Ascending aorta (tissue), 2 donors: Measurements from ENCODE around the gene IQCF6. TPM values are rescaled to one million over a fixed set of nuclear protein-coding genes. Genes with fewer than 3 reads are reported as not detected.
"Not testable (repeated sequence)": the region's sequence is repeated elsewhere in the genome, so short reads cannot be mapped to it uniquely, and the experiment has no call there.

ENCODE experiments used
- DNase-seq, 2 donors: peaks; one replicate each; pipeline ENCODE4 v3.0.0-alpha.2; 2019; ENCODE audit warnings: low spot score in 2 of 2
- H3K27ac ChIP-seq, 2 donors: fragments of 200-600 bp; sonication (generic); one replicate each; pipeline ENCODE4 v1.5.1; 2016 to 2017; ENCODE audit warnings: mild to moderate bottlenecking in 1 of 2
- H3K27me3 ChIP-seq: fragments of 200-600 bp; sonication (generic); one replicate; pipeline ENCODE4 v1.5.1; 2017
- H3K36me3 ChIP-seq, 2 donors: fragments of 200-600 bp; sonication (generic); one replicate each; pipeline ENCODE4 v1.5.1; 2016
- H3K4me1 ChIP-seq, 2 donors: fragments of 200-600 bp; sonication (generic); one replicate each; pipeline ENCODE4 v1.5.1; 2016 to 2017; ENCODE audit warnings: mild to moderate bottlenecking in 1 of 2
- H3K4me3 ChIP-seq, 2 donors: fragments of 200-600 bp; sonication (generic); one replicate each; pipeline ENCODE4 v1.5.1; 2016 to 2017; ENCODE audit warnings: mild to moderate bottlenecking in 1 of 2
- H3K9me3 ChIP-seq, 2 donors: fragments of 200-600 bp; sonication (generic); one replicate each; pipeline ENCODE4 v1.5.1; 2016
- intact Hi-C: fragments of 100-400 bp; cut with DNase I; formaldehyde crosslinking; loops from one replicate; pipeline ENCODE4 v1.15.1; 2023
- total RNA-seq: library from RNA; depleted of rRNA; stranded (reverse); fragments of >200 nt; gene quantifications from one replicate; pipeline ENCODE4 v1.1.0, GENCODE V29; 2016
- TF ChIP-seq, protein P1 (sequence below), 3 experiments: fragments of 200-600 bp in 2 of 3; fragments of 450-650 bp in 1 of 3; sonication (generic) in 2 of 3; IDR thresholded peaks; one replicate each; pipeline ENCODE4 v1.5.1; 2016 to 2019; ENCODE audit warnings: antibody characterized with exemption in 3 of 3, mild to moderate bottlenecking in 1 of 3, moderate library complexity in 1 of 3

The IQCF6 gene
- total RNA-seq, 1 donor from 2014 or later: not detected

GRCh38 chr3:51792206-51792605 is 13.2 kb upstream of the IQCF6 start:
- Histone ChIP-seq H3K36me3 (no peaks in the 10 kb centered on the region), H3K4me1 (no peaks in the 10 kb centered on the region), H3K9me3 (no peaks in the 10 kb centered on the region), H3K4me3 (no peak overlapping the region), H3K27ac (no peak overlapping the region), H3K27me3 (no peaks in the 10 kb centered on the region)
- intact Hi-C loops: no loop called here
- no peak for DNase-seq
- TF ChIP-seq, protein P1, sequence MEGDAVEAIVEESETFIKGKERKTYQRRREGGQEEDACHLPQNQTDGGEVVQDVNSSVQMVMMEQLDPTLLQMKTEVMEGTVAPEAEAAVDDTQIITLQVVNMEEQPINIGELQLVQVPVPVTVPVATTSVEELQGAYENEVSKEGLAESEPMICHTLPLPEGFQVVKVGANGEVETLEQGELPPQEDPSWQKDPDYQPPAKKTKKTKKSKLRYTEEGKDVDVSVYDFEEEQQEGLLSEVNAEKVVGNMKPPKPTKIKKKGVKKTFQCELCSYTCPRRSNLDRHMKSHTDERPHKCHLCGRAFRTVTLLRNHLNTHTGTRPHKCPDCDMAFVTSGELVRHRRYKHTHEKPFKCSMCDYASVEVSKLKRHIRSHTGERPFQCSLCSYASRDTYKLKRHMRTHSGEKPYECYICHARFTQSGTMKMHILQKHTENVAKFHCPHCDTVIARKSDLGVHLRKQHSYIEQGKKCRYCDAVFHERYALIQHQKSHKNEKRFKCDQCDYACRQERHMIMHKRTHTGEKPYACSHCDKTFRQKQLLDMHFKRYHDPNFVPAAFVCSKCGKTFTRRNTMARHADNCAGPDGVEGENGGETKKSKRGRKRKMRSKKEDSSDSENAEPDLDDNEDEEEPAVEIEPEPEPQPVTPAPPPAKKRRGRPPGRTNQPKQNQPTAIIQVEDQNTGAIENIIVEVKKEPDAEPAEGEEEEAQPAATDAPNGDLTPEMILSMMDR (IDR thresholded peaks at IDR 0.05): no peak

- Histone ChIP-seq H3K4me3 (no peak overlapping the region), H3K9me3 (no peaks in the 10 kb centered on the region), H3K36me3 (no peaks in the 10 kb centered on the region), H3K4me1 (no peaks in the 10 kb centered on the region), H3K27me3 (no peaks in the 10 kb centered on the region), H3K27ac (no peak overlapping the region)
- no peak for DNase-seq
- TF ChIP-seq, protein P1 (IDR thresholded peaks at IDR 0.05): no peak
- intact Hi-C loops: no loop called here
Measured at GRCh38 chr3:51789437-51789836, 10.4 kb upstream of the IQCF6 start.

- H3K4me1 ChIP-seq, H3K4me3 ChIP-seq, H3K27ac ChIP-seq, intact Hi-C loops, H3K36me3 ChIP-seq, H3K27me3 ChIP-seq, H3K9me3 ChIP-seq, DNase-seq: not testable (repeated sequence)
Measured at GRCh38 chr3:51787576-51787975, 8.5 kb upstream of the IQCF6 start.

DNA sequence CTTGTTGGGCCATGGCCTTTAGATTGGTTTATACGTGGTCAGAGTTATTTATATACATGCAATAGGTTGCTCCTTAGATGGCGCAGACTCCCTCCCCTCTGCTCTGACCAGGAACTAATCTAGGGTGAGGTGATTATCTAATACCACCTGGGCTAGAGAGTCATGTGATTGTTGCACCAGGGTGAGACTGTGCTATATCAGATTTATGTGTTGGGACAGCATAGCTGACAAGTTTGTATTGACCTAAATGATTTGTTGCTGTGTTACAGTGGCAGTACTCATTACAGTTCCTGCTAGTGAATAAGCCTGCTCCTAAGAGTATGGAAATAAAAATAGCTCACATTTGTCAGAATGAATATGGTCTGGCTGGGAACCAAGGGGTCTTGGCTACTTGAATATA is 7.2 kb upstream of the IQCF6 start:
- no peaks in the 10 kb centered on the region for H3K36me3 ChIP-seq
- H3K4me3 ChIP-seq: no peak overlapping the region
- TF ChIP-seq, protein P1 (IDR thresholded peaks at IDR 0.05): no peak
- DNase-seq: no peak
- H3K4me1 ChIP-seq: no peaks in the 10 kb centered on the region
- intact Hi-C loops: no loop called here
- no peaks in the 10 kb centered on the region for H3K9me3 ChIP-seq
- H3K27ac ChIP-seq: no peak overlapping the region
- no peaks in the 10 kb centered on the region for H3K27me3 ChIP-seq

DNA sequence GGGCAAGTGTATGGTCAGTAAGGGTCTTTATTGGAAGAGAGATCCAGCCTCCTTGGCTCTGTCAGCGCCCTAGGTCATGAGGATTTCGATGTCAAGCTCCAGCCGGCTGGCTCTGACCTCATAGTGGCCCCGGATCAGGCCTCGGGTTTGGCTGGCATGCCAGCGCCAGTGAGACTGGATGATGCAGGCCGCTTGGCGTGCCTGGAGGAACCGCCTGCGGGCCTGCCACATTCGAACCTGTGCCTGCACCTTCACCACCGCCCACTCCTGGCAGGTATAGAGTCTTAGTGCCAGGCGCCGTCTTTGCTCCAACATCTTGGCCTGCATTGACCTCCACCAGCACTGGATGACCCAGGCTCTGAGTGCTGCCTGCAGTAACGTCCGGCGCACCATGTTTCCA is 483 bp downstream of the IQCF6 start:
- TF ChIP-seq, protein P1 (IDR thresholded peaks at IDR 0.05): no peak
- Histone ChIP-seq H3K36me3 (no peaks in the 10 kb centered on the region), H3K27me3 (no peaks in the 10 kb centered on the region), H3K27ac (no peak overlapping the region), H3K4me3 (no peak overlapping the region), H3K4me1 (no peaks in the 10 kb centered on the region), H3K9me3 (no peaks in the 10 kb centered on the region)
- intact Hi-C loops: no loop called here
- no peak for DNase-seq

GRCh38 chr3:51777985-51778384 is 1.1 kb downstream of the IQCF6 start:
- H3K4me3 ChIP-seq: no peak overlapping the region
- intact Hi-C loops: no loop called here
- no peaks in the 10 kb centered on the region for H3K36me3 ChIP-seq
- no peak overlapping the region for H3K27ac ChIP-seq
- H3K4me1 ChIP-seq: no peaks in the 10 kb centered on the region
- TF ChIP-seq, protein P1 (IDR thresholded peaks at IDR 0.05): no peak
- H3K9me3 ChIP-seq: no peaks in the 10 kb centered on the region
- no peaks in the 10 kb centered on the region for H3K27me3 ChIP-seq
- DNase-seq: no peak
